Fibroblast of skin of scalp (primary cell): Measurements from ENCODE around the gene GLYATL1.
"Not testable (repeated sequence)": the region's sequence is repeated elsewhere in the genome, so short reads cannot be mapped to it uniquely, and the experiment has no call there.

Experiments used
- DNase-seq: peaks from one replicate; pipeline ENCODE4 v3.0.0-alpha.2; 2013

GLYATL1 gene

GRCh38 chr11:58999291-58999680 is 60.0 kb downstream of the GLYATL1 start:
- DNase-seq, result no peak

GRCh38 chr11:59000003-59000402 is 60.7 kb downstream of the GLYATL1 start:
- DNase-seq, result no peak

- DNase-seq, result not testable (repeated sequence)
Measured at GRCh38 chr11:59002006-59002405, 62.7 kb downstream of the GLYATL1 start.
